ENCODE data around the gene ENDOU. TPM values are rescaled to one million over a fixed set of nuclear protein-coding genes. Genes with fewer than 3 reads are reported as not detected.

ENDOU gene
- total RNA-seq, 1 donor from 2014 or later = not detected

DNA sequence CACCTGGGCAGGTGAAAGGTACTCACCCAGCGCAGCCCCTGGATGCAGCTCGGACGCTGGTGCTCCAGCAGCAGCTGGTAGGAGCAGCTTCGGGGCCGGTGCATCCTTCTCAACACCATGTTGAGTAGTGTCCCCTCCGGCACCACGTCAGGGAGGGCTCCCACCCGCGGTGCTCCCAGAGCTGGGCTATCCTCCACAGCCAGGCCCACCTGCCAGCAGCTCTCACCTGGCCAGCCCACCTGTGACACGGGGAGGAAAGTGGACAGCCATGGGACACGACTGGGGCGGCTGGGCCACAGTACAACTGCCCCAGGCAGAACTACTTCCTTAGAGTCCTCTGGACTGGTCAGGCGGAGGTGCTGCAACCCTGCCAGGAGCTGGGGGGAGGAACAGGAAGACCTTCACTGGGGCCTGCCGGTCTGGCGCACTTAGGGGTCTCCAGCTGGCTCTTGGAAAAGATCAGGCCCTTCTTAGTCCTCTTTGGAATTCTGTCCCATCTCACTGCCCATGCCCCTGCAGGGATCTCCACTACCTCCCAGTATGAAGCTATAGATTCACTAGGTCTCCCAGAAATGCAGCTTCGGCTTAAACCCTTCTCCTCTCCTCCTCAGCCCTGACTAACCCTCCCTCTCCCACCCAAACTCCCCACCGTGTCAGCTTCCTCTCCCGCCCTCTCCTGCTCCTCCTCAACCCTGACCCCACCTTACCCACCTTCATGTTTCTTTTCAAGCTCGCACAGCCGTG is 32.7 kb upstream of the ENDOU start:
- no peak for DNase-seq (ENCODE audit: extremely low read depth, low read depth, low spot score)

DNA sequence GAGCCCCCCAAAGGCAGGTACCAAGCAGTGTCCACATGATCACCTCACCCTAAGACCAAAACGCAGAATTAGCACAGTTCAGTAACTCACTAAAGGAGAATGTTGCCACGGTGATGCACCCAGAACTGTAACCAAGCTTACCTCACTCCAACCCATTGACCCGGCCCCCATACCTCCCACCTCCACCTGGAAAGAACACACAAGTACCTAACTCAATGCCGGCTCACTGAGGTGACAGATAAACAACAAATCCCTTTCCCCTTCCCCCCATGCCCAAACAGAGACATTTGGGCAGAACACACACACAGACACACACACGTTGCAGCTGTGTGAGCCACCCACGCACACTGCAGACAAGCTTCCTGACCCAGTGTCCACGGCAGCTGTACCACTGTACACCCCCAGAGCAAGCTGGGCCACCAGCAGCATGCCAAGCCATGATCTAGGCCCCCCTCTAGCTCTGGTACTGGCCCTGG is 32.1 kb upstream of the ENDOU start:
- no peak for DNase-seq (ENCODE audit: extremely low read depth, low read depth, low spot score)

DNA sequence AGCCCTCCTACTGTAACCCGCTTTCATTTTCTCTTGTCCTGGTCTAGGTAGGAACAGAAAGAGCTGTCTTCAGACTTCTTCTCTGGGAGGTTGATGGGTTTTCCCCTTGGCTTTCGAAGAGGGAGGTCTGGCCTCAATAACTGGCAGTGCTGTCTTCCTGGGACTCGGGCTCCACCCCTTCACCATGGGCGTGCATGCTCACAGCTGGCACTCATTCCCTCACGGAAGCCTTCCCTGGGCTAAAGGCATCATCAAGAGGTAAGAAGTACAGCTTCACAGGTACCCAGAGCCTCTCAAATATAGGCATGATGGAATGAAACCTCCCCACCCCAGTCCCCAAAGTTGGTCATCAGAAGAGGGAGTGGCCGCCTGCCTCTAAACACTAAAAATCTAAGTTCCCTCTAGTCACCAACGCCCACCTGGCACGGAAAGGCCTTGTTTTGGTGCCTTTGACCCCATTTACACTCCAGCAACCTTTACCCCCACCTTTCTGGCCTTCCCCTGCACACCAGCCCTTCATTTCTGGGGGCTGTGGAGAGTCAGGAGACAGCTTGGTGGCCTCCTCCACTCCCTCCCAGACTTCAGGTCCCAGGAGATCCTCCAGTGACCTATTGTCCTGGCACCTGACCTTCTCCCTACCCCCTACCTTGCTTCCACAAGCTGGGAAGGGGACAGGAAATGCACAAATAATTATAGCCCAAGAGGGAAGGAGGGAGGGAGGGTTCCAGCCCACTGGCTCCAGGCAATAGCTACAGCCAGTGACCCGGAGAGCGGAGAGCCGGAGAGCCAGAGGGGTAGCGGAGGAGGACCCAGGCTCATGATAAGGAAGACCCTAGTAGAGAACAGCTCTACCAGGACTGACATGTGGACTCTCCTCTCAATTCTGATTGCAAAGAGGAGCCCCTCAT is 30.6 kb upstream of the ENDOU start:
- DNase-seq (ENCODE audit: extremely low read depth, low read depth, low spot score) = no peak

DNA sequence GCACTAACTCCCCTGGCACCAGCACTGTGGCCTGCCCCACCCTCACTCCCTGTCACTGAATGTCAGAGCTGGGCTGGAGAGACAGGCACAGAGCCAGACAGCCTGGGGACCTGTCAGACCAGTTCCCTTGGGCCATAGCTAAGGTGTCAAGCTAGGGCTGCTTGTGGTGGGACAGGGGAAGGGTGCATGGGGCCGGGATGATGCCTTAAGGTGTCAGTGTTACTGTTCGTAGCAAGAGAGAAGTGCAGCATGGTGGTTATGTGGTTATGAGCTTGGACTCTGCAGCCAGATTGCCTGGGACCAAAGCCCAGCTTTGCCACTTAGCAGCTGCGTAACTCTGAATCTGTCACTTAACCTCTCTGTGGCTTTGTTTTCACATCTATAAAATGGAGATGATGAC is 29.6 kb upstream of the ENDOU start:
- DNase-seq (ENCODE audit: extremely low read depth, low read depth, low spot score) = no peak

DNA sequence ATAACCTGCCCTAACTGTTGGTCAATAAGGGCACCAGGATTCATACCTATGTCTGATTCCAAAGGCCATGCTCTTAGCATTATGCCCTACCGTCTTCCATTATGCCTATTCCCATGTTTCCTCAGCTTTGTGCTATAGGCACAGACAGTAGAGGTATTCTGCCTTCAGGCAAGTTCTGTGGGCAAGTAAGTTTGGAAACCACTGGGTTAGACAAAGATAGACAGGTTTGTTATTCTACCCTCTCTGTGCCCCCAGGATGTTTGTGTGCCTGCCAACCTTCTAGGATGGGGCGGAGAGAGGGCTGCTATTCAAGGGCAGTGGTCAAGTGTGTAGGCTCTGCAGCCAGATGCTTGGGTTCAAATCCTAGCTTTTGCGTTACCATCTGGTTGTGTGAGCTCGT is 28.8 kb upstream of the ENDOU start:
- no peak for DNase-seq (ENCODE audit: extremely low read depth, low read depth, low spot score)

DNA sequence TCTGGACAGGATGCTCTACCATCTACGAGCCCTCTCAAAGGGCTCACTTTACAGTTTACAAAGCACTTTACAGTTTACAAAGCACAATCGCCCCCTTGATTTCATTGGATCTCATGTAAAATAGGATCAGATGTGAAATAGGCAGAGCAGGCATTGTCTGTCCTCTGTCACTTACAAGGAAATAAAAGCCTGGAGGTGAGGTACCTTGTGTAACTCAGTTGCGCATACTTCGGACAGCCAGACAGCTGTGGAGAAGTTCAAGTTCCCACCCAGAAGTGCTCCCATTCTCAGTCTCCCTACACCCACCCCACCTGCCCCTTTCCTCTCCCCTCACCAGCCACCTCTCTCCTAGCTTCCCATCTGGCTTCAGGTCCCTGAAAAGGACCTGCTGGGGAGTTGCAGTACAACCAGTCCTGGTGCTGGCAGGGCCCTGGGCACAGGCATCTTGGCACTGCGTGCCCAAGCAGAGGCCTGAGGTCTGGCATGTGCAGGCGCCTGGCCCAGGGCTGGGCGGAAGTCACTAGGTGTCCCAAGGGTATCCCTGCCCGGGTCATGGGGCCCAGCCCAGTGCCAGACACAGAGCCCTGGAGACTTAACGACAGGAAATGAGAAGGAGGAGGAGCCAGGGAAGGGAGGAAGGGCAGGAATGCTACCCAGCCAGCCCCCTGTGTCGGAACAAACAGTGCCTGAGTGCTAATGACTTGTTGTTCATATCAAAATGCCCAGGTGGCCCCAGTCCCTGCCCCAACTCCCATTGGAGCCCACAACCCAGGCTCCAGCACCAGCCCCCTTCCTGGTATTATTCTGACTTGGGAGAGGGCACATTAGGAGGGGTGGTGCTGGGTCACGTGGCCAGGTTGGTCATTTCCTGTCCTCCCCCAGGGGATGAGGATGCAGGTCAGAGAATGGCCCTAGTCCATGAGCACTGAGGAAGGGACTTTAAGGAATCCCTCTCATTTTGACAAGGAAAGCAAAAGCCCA is 28.0 kb upstream of the ENDOU start:
- DNase-seq (ENCODE audit: extremely low read depth, low read depth, low spot score) = no peak

DNA sequence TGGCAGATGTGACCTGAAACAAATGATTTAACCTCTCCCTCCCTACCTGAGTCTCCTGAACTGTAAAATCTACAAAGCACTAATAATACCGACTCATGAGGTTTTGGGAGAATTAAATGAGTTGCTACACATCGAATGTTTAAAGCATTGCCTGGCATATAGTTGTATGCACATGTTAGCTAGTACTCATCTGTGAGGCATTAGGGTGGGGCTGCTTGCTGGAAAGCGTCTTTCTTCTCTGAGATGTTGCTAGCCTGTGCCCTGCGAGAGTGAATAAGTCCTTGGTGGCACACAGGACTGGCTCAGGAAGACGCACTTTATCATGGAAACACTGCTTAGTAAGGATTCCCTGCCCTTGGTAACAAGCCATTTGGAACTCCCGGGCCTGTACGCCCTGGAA is 27.3 kb upstream of the ENDOU start:
- DNase-seq (ENCODE audit: extremely low read depth, low read depth, low spot score) = no peak

DNA sequence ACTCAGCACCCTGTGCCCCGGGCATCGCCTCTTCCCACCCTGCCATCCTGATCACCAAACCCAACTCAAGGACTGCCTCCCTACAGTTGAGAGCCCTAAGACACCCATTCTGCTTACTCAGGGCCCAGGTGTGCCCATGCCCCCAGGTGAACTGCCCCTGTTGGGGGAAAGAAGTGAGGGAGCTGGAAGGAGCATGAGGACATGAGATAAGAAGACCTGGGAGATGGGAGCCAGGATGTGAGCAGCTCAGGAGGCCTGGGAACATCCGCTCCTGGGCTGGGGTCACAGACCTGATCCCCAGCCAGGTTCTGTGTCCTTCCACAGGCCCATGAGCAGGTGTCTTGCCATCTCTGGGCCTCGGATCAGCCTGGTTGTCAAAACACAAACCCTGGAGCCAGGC is 26.8 kb upstream of the ENDOU start:
- DNase-seq (ENCODE audit: extremely low read depth, low read depth, low spot score) = no peak

DNA sequence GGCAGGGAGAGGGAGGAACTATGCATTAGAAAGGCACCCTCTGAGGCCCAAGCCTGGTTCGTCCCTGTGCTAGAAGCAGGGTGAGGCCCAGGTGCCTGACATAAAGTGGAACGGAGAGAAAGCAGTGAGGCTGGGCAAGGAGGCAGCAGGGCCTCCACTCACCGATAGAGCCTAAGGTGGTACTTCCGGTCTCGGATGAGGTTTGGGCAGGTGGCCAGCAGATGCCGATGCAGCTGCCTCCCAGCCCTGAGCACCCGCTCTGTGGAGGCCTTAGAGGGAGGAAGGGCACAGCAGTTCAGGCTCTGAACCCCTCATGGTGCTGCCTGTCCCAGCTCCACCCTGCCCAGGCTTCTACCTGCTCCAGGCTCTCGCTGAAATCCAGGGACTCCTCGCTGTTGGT is 26.3 kb upstream of the ENDOU start:
- DNase-seq (ENCODE audit: extremely low read depth, low read depth, low spot score) = no peak

DNA sequence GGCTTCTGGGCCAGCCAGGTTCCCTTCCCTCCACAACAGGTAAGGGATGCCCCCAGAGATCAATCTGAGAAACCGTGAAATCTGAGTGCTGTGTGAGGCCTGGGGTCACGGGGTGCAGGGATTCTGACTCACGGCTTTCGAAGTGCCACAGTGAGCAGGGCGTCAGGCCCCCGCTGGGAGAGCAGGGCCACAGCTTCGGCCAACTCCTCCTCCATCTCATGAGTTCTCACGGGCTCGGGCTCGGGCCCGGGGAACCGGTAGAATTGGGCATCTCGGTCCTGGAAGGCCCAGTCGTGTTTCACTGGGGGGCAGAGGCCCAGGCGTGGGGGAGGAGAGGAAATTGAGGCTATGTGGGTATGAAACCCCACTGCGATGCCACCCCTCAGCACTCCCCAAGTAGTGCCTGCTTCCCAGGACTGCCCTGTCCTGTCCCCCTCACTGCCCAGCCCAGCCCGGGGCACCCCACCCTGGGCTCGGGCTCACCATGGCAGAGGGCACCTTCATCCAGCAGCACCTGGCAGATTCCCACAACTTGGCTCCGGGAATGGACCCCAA is 25.7 kb upstream of the ENDOU start:
- no peak for DNase-seq (ENCODE audit: extremely low read depth, low read depth, low spot score)

DNA sequence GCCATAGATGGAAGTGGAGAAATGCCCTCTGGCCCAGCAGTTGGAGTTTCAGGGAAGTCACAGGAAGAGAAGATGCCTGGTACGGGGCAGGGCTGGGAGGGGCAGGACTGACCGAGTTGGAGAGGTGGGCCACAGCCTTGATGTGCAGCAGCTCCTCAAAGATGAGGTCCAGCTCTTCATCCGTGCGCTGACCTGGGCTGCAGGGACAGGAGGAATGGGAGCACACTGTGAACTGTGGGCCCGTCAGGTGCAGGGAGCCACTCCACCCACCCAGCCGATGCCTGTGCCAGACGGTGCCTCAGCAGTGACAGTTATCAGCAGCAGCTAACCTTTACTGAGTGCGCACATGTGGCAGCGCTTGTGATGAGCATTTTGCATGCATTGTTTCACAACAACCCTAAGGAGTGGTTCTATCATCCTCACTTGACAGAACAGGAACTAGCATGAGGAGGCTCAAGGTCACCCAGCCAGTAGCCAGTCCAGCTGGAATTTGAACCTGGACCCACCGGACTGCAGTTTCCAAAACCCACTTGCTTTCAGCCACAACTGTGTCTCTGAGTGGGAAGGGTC is 25.0 kb upstream of the ENDOU start:
- DNase-seq (ENCODE audit: extremely low read depth, low read depth, low spot score) = no peak

DNA sequence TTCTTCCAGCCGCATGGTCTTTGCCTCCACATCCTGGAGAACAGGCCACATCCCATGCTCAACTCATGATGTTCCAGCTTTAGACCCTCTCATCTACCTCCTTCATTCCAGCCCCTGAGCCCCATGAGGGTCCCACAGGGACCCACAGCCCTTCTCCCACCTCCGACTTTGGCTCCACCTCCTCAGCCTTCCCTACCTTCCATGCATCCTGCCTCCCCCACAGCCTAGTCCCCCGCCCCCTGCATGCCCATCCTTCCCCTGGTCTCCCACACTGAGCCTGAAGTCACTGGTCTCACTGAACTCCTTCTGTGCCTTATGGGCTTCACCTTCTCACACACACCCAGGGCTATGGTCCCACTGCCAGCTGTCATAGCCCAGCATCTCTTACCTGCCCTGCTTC is 23.6 kb upstream of the ENDOU start:
- no peak for DNase-seq (ENCODE audit: extremely low read depth, low read depth, low spot score)

DNA sequence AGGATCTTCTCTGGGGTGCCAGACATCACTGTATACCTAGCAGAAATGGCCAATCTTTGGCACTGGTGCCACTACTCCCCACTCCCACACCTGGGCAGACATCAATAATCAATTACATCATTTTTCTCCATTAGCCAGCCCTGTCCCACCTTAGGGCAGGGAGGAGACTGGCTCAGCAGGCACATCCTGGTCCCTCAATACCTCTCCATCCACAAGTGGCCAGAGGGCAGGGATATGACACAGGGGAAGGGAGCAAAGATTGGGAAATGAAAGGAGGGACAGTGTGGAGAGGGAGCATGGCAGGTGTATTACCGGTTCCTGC is 23.2 kb upstream of the ENDOU start:
- DNase-seq (ENCODE audit: extremely low read depth, low read depth, low spot score) = no peak

DNA sequence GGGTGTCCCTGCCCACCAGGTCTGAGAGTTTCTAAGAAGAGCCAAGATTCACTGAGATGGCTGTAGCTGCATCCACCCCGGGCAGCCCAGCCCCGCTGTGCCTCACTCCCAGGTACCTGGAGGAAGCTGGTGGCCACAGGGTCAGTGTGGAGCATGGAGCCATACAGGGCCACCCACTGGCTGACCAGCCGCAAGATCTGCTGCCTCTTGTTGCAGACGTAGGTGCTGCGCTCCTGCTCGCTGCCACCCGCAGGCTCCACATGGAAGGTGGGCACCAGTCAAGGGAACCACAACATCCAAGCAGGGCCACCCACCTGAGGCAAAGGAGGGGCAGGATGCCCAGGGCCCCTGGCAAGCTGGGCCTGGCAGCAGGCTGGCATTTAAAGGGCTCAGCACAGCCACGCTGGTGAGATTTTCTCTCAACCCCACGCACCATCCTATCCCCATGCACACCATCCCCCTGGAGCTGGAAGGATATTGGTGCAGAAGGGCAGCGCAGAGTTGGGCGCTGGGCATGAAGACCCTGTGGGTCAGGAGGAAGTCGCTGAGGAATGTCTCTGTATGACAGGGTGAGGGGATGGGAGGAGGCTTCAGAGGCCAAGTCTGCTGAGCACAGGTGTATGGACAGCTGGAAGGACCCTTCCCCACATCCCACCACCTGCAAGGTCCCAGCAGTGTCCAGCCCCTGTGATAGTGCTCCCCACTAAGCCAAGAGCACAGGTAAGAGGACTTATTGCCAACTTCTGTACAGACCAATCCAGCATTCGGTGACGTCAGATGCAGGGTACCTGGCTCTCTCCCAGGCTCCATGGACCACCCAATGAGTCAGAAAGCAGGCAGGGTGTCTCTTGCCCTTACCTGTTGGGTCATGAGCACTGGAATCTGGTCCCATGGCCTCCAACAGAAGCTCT is 22.6 kb upstream of the ENDOU start:
- DNase-seq (ENCODE audit: extremely low read depth, low read depth, low spot score) = no peak

DNA sequence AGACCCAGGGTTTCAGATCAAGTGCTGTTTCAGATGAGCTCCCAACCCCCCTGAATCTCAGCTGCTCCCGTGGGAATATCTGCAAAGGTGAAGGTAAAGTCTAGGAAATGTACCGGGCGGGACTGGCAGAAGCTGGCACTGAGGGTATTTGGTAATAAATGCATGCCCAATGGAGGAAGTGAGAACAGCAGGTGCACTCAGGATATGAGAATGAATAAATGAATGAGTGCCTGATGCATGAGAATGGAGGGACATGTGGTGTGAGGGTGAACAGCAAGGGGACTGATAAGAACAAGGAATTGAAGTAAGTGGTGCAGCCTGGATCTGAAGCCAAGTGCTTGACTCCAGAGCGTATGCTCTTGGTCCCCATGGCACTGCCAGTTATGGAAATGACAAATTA is 21.8 kb upstream of the ENDOU start:
- DNase-seq (ENCODE audit: extremely low read depth, low read depth, low spot score) = no peak

DNA sequence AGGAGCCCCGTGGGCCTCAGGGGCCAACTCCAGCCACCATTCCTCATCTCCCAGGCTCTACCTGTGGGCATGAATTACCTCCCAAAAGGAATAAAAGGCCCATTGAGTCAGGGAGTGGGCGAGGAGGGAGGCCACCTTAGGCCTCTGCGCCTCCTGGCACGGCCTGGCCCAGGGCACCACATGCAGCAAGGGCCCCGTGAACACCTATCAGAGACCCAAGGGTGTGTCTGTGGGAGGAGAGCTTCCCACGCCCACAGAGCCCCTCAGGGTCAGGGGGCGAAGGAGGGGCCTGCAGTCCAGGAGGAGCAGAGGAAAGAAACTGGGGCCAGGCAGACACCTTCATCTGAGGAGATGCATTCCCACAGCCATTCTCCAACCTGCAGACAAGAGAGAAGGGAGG is 21.2 kb upstream of the ENDOU start:
- DNase-seq (ENCODE audit: extremely low read depth, low read depth, low spot score) = no peak

DNA sequence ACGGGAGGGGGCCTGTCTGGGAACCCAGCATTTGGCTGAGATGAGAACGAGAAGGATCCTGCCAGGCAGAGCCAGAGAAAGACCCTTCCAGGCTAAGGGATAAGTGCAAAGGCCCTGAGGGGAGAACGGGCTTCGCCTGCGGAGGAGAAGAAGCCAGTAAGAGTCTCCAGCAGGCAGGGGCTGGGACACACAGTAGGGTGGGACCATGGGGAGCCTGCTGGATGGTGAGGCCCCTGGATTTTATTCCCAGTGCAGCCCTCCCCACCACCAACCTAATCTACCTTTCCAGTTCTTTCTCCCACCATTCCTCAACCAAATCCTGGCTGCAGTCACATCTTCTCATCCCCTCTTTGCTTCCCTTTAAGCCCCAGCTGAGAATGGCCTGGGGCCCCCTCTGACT is 20.8 kb upstream of the ENDOU start:
- DNase-seq (ENCODE audit: extremely low read depth, low read depth, low spot score) = no peak

DNA sequence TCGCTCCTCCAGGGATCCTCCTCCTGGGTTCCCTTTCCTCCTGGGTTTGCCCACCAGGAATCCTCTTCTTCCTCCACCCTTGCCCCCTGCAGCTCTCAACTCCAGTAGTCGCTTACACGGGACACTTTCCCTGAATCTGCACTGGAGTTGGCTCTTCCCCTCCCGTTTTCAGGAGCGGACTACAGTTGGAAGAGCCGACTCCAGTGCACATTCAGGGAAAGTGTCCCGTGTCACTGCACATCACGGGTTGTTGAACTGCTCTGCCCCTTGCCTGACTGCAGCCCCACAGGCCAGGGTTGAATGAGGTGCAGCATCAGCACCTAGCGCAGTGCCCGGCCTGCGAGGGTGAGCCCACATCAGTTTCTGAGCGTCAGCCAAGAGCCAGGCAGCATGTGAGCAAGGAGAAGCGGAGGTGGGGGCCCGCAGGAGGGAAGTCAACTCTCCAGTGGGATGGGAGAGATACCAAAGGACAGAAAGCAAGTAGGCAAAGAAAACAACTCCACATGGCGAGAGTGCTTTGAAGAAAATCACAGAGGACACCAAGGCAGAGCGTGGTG is 20.3 kb upstream of the ENDOU start:
- DNase-seq (ENCODE audit: extremely low read depth, low read depth, low spot score) = no peak
